Psoas muscle (tissue), 8 donors: ENCODE data around the gene ISL2. TPM values are rescaled to one million over a fixed set of nuclear protein-coding genes. Genes with fewer than 3 reads are reported as not detected.

Source experiments
- ATAC-seq, 4 donors: fragments of 200-7000 bp; cut with Tn5 transposase; one replicate each; pipeline ENCODE4 v1.9.1; 2020; ENCODE audit warnings: moderate library complexity in 3 of 4, mild to moderate bottlenecking in 2 of 4
- DNase-seq, 2 donors: peaks; one replicate each; pipeline ENCODE4 v3.0.0-alpha.2; 2020
- H3K27ac ChIP-seq: fragments of 200-600 bp; one replicate; pipeline ENCODE4 v1.8.0; 2022
- H3K27me3 ChIP-seq, 3 donors: fragments of 200-600 bp in 1 of 3; one replicate each; pipeline versions ENCODE4 v1.6.1 to v1.8.0; 2013 to 2022; ENCODE audit warnings: low read length in 2 of 3, mild to moderate bottlenecking in 2 of 3, moderate library complexity in 1 of 3; ENCODE audit not compliant: insufficient read depth in 3 of 3
- H3K36me3 ChIP-seq, 2 donors: fragments of 200-600 bp in 1 of 2; one replicate each; pipeline versions ENCODE4 v1.6.1 to v1.8.0; 2013 to 2022; ENCODE audit warnings: low read depth in 1 of 2, mild to moderate bottlenecking in 1 of 2, moderate library complexity in 1 of 2; ENCODE audit not compliant: insufficient read depth in 1 of 2
- H3K4me1 ChIP-seq: fragments of 200-600 bp; one replicate; pipeline ENCODE4 v1.8.0; 2022
- H3K4me3 ChIP-seq: fragments of 200-600 bp; one replicate; pipeline ENCODE4 v1.8.0; 2022; ENCODE audit warnings: mild to moderate bottlenecking
- H3K9me3 ChIP-seq: fragments of 200-600 bp; one replicate; pipeline ENCODE4 v1.8.0; 2022
- WGBS, 3 donors: extraction: QIAGEN DNeasy Blood & Tissue Kit; methylation state at CpG; one replicate each; pipeline versions ENCODE4 v1.1.6 to v1.1.7; 2013; 5-methylcytosine and 5-hydroxymethylcytosine counted together
- intact Hi-C, 2 donors: fragments of 100-400 bp; cut with DNase I; formaldehyde crosslinking; loops; one replicate each; pipeline versions ENCODE4 v1.11.0 to v1.14.2; 2022
- polyA plus RNA-seq, 3 donors: library from polyadenylated mRNA; stranded (reverse); fragments of 200-250 nt; gene quantifications; one replicate each; pipeline ENCODE4 v1.2.3, GENCODE V29; 2013
- total RNA-seq, 4 donors: library from RNA; stranded (reverse); fragmentation: NEBNext Ultra II Directional in 2 of 4; extraction: Animal tissue kit (Norgen Biotek cat#: 25700) in 2 of 4; gene quantifications; one replicate each; pipeline versions ENCODE4 v1.2.1 to v1.2.4, GENCODE V29; 2021 to 2023
- TF ChIP-seq, protein P1 (sequence below): fragments of 200-600 bp; IDR thresholded peaks from one replicate; pipeline ENCODE4 v1.8.0; 2022; ENCODE audit warnings: antibody characterized with exemption
- donor health status: healthy with polysubstance abuse.
- donor health status: DM: no; HTN: no; CAD: no; lungs with moderate emphysema.
- donor health status: Bipolar disorder and iron deficiency.
- donor health status: healthy.
- donor health status: DM: yes; HTN: yes; CAD: no.
- donor health status: DM: no; HTN: no; CAD: no.
- donor health status: DM: no; HTN: no; CAD: no.
- donor health status: DM: yes; HTN: yes; CAD: no.

Gene ISL2
- total and polyA plus RNA-seq, 7 donors: not detected

GRCh38 chr15:76384409-76384808 is 47.8 kb downstream of the ISL2 start:
- Histone ChIP-seq H3K9me3 (no peaks in the 10 kb centered on the region), H3K27ac (no peak overlapping the region), H3K4me1 (no peaks in the 10 kb centered on the region), H3K36me3 (peaks cover 0 to 7% of the 10 kb centered on the region in 2 donors), H3K4me3 (no peak overlapping the region), H3K27me3 (no peaks in the 10 kb centered on the region)
- DNase-seq (no peak), ATAC-seq (no peak)
- TF ChIP-seq, protein P1, sequence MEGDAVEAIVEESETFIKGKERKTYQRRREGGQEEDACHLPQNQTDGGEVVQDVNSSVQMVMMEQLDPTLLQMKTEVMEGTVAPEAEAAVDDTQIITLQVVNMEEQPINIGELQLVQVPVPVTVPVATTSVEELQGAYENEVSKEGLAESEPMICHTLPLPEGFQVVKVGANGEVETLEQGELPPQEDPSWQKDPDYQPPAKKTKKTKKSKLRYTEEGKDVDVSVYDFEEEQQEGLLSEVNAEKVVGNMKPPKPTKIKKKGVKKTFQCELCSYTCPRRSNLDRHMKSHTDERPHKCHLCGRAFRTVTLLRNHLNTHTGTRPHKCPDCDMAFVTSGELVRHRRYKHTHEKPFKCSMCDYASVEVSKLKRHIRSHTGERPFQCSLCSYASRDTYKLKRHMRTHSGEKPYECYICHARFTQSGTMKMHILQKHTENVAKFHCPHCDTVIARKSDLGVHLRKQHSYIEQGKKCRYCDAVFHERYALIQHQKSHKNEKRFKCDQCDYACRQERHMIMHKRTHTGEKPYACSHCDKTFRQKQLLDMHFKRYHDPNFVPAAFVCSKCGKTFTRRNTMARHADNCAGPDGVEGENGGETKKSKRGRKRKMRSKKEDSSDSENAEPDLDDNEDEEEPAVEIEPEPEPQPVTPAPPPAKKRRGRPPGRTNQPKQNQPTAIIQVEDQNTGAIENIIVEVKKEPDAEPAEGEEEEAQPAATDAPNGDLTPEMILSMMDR: no peak
- 97 to 98% (median 97%) methylated on average over 2 of the region's 2 CpGs for WGBS, 3 donors
- intact Hi-C loops: no loop called here

DNA sequence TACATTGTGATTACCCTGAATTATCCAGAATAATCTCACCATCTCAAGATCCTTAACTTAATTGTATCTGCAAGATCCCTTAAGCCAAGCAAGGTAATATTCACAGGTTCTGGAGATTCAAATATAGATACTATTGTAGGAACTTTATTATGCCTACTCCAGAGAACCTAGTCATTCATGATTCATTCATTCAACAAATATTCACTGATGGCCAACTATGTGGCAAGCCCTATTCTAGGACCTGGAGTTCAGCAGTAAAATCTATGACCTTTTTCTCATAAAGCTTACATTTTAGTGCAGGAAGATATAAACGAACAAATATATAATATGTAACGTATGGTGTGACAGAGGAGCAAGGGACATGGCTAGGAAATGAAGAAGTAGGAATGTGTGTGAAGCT is 49.6 kb downstream of the ISL2 start:
- H3K4me3 ChIP-seq: no peak overlapping the region
- WGBS, 3 donors: 95 to 100% (median 99%) methylated on average over 2 of the region's 2 CpGs
- H3K4me1 ChIP-seq: no peaks in the 10 kb centered on the region
- H3K27me3 ChIP-seq: no peaks in the 10 kb centered on the region
- TF ChIP-seq, protein P1: no peak
- H3K27ac ChIP-seq: no peak overlapping the region
- H3K36me3 ChIP-seq: peaks cover 0 to 4% of the 10 kb centered on the region in 2 donors
- ATAC-seq (no peak), DNase-seq (no peak)
- H3K9me3 ChIP-seq: no peaks in the 10 kb centered on the region
- intact Hi-C loops: no loop called here

- ATAC-seq: no peak
- Histone ChIP-seq H3K4me1 (no peaks in the 10 kb centered on the region), H3K36me3 (no peaks in the 10 kb centered on the region), H3K27ac (no peak overlapping the region), H3K4me3 (no peak overlapping the region), H3K9me3 (no peaks in the 10 kb centered on the region), H3K27me3 (no peaks in the 10 kb centered on the region)
- TF ChIP-seq, protein P1: no peak
- intact Hi-C loops: no loop called here
- WGBS, 3 donors: 92 to 98% (median 97%) methylated on average over 2 of the region's 2 CpGs
- DNase-seq: no peak
Measured at GRCh38 chr15:76386926-76387325, 50.4 kb downstream of the ISL2 start.

GRCh38 chr15:76390571-76390970 is 54.0 kb downstream of the ISL2 start:
- TF ChIP-seq, protein P1: no peak
- H3K27me3 ChIP-seq: no peaks in the 10 kb centered on the region
- no peak overlapping the region for H3K27ac ChIP-seq
- intact Hi-C loops: no loop called here
- H3K4me1 ChIP-seq: no peaks in the 10 kb centered on the region
- ATAC-seq (no peak), DNase-seq (no peak)
- H3K9me3 ChIP-seq: no peaks in the 10 kb centered on the region
- no peak overlapping the region for H3K4me3 ChIP-seq
- H3K36me3 ChIP-seq: no peaks in the 10 kb centered on the region

DNA sequence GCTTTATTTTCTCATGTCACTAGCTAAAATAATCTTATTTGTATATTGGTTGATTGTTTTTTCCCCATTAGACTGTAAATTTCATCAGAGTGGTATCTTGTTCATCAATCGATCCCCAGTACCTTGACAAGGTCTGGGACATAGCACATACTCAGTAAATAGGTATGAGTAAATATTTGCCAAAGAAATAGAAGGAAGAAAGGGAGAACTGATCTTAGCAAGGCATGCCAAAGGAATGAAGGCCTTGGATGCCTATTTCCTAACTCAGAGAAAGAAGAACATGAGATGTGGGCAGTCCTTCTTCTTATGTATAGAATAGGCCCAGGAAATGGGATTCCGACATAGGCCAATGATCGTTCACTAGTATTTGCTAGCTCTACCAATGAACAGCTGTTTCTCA is 54.7 kb downstream of the ISL2 start:
- intact Hi-C loops: no loop called here
- TF ChIP-seq, protein P1: no peak
- DNase-seq (no peak), ATAC-seq (no peak)
- Histone ChIP-seq H3K36me3 (no peaks in the 10 kb centered on the region), H3K9me3 (no peaks in the 10 kb centered on the region), H3K4me1 (no peaks in the 10 kb centered on the region), H3K27me3 (no peaks in the 10 kb centered on the region), H3K4me3 (no peak overlapping the region), H3K27ac (no peak overlapping the region)
- WGBS, 3 donors: 90 to 96% (median 92%) methylated on average over 3 of the region's 3 CpGs
